K562 (cell line): ENCODE results near the gene IFFO2. TPM values are rescaled to one million over a fixed set of nuclear protein-coding genes. Genes with fewer than 3 reads are reported as not detected.

ENCODE experiments used
- BRCA1 ChIP-seq, 2 experiments: fragments of 450-650 bp in 1 of 2; sonication (generic) in 1 of 2; formaldehyde crosslinking in 1 of 2; IDR thresholded peaks; 2 replicates each; pipeline versions ENCODE4 v1.5.0 to v1.6.1; 2017 to 2020; ENCODE audit warnings: mild to moderate bottlenecking in 1 of 2, missing genetic modification reagents in 1 of 2
- BRF1 ChIP-seq: IDR thresholded peaks from 3 replicates; pipeline ENCODE4 v1.6.1; 2011; ENCODE audit warnings: borderline replicate concordance, mild to moderate bottlenecking; ENCODE audit not compliant: insufficient read length; ENCODE audit errors: extremely low read depth
- CBX3 ChIP-seq, 2 experiments: IDR thresholded peaks; 1 replicate in 1 of 2; 2 replicates in 1 of 2; pipeline ENCODE4 v1.6.1; 2012; ENCODE audit warnings: inconsistent platforms in 2 of 2, low read length in 2 of 2, borderline replicate concordance in 1 of 2, control low read depth in 1 of 2
- HDAC2 ChIP-seq: fragments of 450-650 bp; IDR thresholded peaks from 2 replicates; pipeline ENCODE4 v1.6.1; 2016; ENCODE audit warnings: mild to moderate bottlenecking
- MXI1 ChIP-seq: IDR thresholded peaks from 2 replicates; pipeline ENCODE4 v1.6.1; 2011; ENCODE audit warnings: low read depth, mild to moderate bottlenecking, improper control_type of control experiment, low read length
- PHF8 ChIP-seq: fragments of 200-600 bp; sonication (generic); IDR thresholded peaks from 2 replicates; pipeline ENCODE4 v1.6.1; 2012; ENCODE audit warnings: mixed run types, mild to moderate bottlenecking, inconsistent platforms, low read length, moderate library complexity, borderline replicate concordance
- ZBTB17 ChIP-seq: fragments of 450-650 bp; formaldehyde crosslinking; IDR thresholded peaks from 2 replicates; pipeline ENCODE4 v1.4.0; 2020; ENCODE audit warnings: mild to moderate bottlenecking
- ZNF217 ChIP-seq: sonication (generic); formaldehyde crosslinking; IDR thresholded peaks from 2 replicates; pipeline ENCODE4 v1.8.0; 2022; ENCODE audit warnings: mild to moderate bottlenecking, missing genetic modification reagents
- ZNF696 ChIP-seq: fragments of 250-450 bp; sonication (Bioruptor Pico); conservative IDR thresholded peaks from 2 replicates; pipeline ENCODE4 v1.4.0; 2020; ENCODE audit warnings: mild to moderate bottlenecking, moderate library complexity
- polyA plus RNA-seq, 8 experiments: library from polyadenylated mRNA; depleted of rRNA in 4 of 8; stranded (reverse) in 5 of 8; unstranded in 3 of 8; fragments of >200 nt; fragmentation: Nextera tagmentation in 2 of 8; fragmentation: Illumina TruSeq in 1 of 8; extraction: Ambion mirVana in 2 of 8; extraction: Trizol in 1 of 8; gene quantifications; 2 replicates each; pipeline versions ENCODE4 v1.2.1 to v1.2.3, GENCODE V29; 2011 to 2014; ENCODE audit warnings: inconsistent platforms in 1 of 8, missing spikeins in 1 of 8
- total RNA-seq, 7 experiments: library from RNA; depleted of rRNA in 6 of 7; stranded (reverse); fragments of >200 nt in 6 of 7; fragmentation: Illumina TruSeq in 2 of 7; extraction: Trizol in 2 of 7; gene quantifications; 2 replicates each; pipeline versions ENCODE4 v1.2.1 to v1.2.3, GENCODE V29; 2011 to 2021; ENCODE audit warnings: low replicate concordance in 1 of 7
- TF ChIP-seq, protein P1 (sequence below): fragments of 250-450 bp; sonication (Bioruptor Pico); IDR thresholded peaks from 2 replicates; pipeline ENCODE4 v1.4.0; 2020; ENCODE audit warnings: mild to moderate bottlenecking, moderate library complexity, borderline replicate concordance
- TF ChIP-seq, protein P2 (sequence below): fragments of 200-600 bp; sonication (generic); IDR thresholded peaks from one replicate; pipeline ENCODE4 v1.6.1; 2012; ENCODE audit warnings: mild to moderate bottlenecking, low read depth, low read length, inconsistent platforms
- TF ChIP-seq, protein P3 (sequence below): sonication (generic); formaldehyde crosslinking; IDR thresholded peaks from 2 replicates; pipeline ENCODE4 v1.8.0; 2022; ENCODE audit warnings: missing genetic modification reagents, mild to moderate bottlenecking, moderate library complexity, borderline replicate concordance

Gene IFFO2
- total and polyA plus RNA-seq, 9 of the 15 experiments (the other 6 are each of a cell fraction or from before 2014, with no cell fraction given): 0.15 to 1.0 (median 0.44) TPM; not detected in 2

DNA sequence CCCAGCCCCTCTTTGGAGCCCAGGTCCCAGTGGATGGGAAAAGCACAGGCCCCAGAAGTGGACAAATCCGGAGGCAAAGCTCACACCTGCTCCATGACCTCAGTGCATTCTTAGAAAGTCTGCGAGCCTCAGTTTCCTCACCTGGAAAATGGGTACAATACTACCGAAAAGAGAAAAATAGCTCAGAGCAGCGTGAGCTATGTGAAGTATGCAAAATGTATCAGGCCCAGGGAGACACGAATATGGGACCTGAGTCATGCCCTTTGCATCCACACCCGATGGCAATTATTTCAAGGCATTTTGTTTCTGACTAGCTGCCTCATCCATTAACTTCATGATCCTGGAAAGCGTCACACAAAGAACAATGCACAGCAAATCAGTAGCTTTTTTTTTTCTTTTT, 63.4 kb downstream of the IFFO2 start (continued):
- TF ChIP-seq MXI1 (no peak), ZNF696 (CRISPR knock-in tag) (no peak), BRF1 (no peak), BRCA1 (IDR thresholded peaks at IDR 0.05) (no peak), BRCA1 (CRISPR knock-in tag; IDR thresholded peaks at IDR 0.05) (no peak), ZNF217 (CRISPR knock-in tag) (no peak), CBX3 (IDR thresholded peaks at IDR 0.05; ENCODE audit: borderline replicate concordance in 1 of 2, low read length in 2 of 2) (peak in 1 of 2 experiments; percentile 75; a peak in 2 of 3 replicates), PHF8 (no peak), ZBTB17 (CRISPR knock-in tag) (no peak), HDAC2 (peak; percentile 94)
- TF ChIP-seq, protein P1, sequence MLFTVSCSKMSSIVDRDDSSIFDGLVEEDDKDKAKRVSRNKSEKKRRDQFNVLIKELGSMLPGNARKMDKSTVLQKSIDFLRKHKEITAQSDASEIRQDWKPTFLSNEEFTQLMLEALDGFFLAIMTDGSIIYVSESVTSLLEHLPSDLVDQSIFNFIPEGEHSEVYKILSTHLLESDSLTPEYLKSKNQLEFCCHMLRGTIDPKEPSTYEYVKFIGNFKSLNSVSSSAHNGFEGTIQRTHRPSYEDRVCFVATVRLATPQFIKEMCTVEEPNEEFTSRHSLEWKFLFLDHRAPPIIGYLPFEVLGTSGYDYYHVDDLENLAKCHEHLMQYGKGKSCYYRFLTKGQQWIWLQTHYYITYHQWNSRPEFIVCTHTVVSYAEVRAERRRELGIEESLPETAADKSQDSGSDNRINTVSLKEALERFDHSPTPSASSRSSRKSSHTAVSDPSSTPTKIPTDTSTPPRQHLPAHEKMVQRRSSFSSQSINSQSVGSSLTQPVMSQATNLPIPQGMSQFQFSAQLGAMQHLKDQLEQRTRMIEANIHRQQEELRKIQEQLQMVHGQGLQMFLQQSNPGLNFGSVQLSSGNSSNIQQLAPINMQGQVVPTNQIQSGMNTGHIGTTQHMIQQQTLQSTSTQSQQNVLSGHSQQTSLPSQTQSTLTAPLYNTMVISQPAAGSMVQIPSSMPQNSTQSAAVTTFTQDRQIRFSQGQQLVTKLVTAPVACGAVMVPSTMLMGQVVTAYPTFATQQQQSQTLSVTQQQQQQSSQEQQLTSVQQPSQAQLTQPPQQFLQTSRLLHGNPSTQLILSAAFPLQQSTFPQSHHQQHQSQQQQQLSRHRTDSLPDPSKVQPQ (CRISPR knock-in tag): no peak
- TF ChIP-seq, protein P2, sequence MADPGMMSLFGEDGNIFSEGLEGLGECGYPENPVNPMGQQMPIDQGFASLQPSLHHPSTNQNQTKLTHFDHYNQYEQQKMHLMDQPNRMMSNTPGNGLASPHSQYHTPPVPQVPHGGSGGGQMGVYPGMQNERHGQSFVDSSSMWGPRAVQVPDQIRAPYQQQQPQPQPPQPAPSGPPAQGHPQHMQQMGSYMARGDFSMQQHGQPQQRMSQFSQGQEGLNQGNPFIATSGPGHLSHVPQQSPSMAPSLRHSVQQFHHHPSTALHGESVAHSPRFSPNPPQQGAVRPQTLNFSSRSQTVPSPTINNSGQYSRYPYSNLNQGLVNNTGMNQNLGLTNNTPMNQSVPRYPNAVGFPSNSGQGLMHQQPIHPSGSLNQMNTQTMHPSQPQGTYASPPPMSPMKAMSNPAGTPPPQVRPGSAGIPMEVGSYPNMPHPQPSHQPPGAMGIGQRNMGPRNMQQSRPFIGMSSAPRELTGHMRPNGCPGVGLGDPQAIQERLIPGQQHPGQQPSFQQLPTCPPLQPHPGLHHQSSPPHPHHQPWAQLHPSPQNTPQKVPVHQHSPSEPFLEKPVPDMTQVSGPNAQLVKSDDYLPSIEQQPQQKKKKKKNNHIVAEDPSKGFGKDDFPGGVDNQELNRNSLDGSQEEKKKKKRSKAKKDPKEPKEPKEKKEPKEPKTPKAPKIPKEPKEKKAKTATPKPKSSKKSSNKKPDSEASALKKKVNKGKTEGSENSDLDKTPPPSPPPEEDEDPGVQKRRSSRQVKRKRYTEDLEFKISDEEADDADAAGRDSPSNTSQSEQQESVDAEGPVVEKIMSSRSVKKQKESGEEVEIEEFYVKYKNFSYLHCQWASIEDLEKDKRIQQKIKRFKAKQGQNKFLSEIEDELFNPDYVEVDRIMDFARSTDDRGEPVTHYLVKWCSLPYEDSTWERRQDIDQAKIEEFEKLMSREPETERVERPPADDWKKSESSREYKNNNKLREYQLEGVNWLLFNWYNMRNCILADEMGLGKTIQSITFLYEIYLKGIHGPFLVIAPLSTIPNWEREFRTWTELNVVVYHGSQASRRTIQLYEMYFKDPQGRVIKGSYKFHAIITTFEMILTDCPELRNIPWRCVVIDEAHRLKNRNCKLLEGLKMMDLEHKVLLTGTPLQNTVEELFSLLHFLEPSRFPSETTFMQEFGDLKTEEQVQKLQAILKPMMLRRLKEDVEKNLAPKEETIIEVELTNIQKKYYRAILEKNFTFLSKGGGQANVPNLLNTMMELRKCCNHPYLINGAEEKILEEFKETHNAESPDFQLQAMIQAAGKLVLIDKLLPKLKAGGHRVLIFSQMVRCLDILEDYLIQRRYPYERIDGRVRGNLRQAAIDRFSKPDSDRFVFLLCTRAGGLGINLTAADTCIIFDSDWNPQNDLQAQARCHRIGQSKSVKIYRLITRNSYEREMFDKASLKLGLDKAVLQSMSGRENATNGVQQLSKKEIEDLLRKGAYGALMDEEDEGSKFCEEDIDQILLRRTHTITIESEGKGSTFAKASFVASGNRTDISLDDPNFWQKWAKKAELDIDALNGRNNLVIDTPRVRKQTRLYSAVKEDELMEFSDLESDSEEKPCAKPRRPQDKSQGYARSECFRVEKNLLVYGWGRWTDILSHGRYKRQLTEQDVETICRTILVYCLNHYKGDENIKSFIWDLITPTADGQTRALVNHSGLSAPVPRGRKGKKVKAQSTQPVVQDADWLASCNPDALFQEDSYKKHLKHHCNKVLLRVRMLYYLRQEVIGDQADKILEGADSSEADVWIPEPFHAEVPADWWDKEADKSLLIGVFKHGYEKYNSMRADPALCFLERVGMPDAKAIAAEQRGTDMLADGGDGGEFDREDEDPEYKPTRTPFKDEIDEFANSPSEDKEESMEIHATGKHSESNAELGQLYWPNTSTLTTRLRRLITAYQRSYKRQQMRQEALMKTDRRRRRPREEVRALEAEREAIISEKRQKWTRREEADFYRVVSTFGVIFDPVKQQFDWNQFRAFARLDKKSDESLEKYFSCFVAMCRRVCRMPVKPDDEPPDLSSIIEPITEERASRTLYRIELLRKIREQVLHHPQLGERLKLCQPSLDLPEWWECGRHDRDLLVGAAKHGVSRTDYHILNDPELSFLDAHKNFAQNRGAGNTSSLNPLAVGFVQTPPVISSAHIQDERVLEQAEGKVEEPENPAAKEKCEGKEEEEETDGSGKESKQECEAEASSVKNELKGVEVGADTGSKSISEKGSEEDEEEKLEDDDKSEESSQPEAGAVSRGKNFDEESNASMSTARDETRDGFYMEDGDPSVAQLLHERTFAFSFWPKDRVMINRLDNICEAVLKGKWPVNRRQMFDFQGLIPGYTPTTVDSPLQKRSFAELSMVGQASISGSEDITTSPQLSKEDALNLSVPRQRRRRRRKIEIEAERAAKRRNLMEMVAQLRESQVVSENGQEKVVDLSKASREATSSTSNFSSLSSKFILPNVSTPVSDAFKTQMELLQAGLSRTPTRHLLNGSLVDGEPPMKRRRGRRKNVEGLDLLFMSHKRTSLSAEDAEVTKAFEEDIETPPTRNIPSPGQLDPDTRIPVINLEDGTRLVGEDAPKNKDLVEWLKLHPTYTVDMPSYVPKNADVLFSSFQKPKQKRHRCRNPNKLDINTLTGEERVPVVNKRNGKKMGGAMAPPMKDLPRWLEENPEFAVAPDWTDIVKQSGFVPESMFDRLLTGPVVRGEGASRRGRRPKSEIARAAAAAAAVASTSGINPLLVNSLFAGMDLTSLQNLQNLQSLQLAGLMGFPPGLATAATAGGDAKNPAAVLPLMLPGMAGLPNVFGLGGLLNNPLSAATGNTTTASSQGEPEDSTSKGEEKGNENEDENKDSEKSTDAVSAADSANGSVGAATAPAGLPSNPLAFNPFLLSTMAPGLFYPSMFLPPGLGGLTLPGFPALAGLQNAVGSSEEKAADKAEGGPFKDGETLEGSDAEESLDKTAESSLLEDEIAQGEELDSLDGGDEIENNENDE: no peak
- TF ChIP-seq, protein P3, sequence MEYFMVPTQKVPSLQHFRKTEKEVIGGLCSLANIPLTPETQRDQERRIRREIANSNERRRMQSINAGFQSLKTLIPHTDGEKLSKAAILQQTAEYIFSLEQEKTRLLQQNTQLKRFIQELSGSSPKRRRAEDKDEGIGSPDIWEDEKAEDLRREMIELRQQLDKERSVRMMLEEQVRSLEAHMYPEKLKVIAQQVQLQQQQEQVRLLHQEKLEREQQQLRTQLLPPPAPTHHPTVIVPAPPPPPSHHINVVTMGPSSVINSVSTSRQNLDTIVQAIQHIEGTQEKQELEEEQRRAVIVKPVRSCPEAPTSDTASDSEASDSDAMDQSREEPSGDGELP (CRISPR knock-in tag): no peak
